WI38 (cell line): ENCODE measurements around the gene THAP6.
"Not testable (repeated sequence)": the region's sequence is repeated elsewhere in the genome, so short reads cannot be mapped to it uniquely, and the experiment has no call there.

ENCODE experiments used
- H3K4me3 ChIP-seq: 2 replicates; pipeline ENCODE4 v1.5.1; 2011; ENCODE audit warnings: low read depth, mild to moderate bottlenecking, control low read depth, low read length
- CTCF ChIP-seq: IDR thresholded peaks from 2 replicates; pipeline ENCODE4 v1.5.1; 2012; ENCODE audit warnings: low read depth, mild to moderate bottlenecking, control low read depth, low read length

THAP6 gene

DNA sequence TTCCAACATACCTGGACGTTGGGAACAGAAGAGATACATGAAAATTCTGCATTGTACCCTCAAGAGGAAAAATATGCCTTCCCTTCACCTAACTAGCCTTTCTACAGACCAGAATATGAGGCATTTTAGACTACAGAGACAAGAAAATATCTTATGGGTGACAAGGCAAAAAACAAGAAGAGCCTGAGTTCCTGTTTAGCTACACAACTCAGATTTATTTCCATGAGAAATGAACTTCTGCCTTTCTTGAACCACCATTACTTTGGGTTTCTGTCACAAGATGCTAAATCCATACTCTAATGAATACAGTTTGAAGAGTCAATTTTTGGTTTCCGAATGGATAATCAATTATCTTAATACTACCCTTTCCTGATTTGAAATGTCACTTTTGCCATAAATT is 18.8 kb upstream of the THAP6 start:
- no peak for TF ChIP-seq CTCF
- H3K4me3 ChIP-seq: no peak overlapping the region

GRCh38 chr4:75496406-75496805 is 17.9 kb upstream of the THAP6 start:
- TF ChIP-seq CTCF: no peak
- no peak overlapping the region for H3K4me3 ChIP-seq

DNA sequence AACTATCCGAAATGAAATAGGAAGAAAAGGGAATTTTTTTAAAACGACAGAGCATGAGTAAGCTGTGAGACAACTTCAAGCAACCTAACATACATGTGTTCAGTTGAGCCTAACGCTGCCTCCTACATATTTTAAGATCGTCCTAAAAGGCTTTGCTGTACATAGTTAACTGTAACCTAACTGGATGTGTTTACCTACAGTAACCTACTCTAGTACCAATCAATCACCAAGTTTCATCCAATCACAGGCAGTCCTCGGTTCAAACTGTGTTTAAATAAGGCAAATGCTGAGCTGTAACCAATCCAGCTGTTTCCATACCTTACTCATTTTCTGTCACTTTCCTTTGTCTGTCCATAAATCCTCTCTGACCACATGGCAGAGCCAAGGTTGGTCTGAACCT is 17.1 kb upstream of the THAP6 start:
- H3K4me3 ChIP-seq: 0 out of 2 replicates have a peak overlapping the region, but pooled peaks have one; percentile 5
- TF ChIP-seq CTCF: no peak

GRCh38 chr4:75498041-75498440 is 16.2 kb upstream of the THAP6 start:
- H3K4me3 ChIP-seq: no peak overlapping the region
- no peak for TF ChIP-seq CTCF

DNA sequence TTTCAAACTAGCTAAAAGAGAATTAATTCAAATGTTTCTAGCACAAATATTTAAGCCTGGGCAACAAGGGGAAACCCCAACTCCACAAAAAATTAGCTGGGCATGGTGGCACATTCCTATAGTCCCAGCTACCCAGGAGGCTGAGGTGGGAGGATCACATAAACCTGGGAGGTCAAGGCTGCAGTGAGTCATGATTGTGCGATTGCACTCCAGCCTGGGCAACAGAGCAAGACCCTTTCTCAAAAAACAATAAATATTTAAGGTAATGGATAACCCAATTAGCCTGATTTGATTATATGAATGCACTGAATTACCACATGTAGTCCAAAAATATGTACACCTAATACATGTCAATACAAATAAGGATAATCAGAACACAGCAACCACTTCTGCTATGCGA is 14.4 kb upstream of the THAP6 start:
- no peak for TF ChIP-seq CTCF
- H3K4me3 ChIP-seq: no peak overlapping the region

DNA sequence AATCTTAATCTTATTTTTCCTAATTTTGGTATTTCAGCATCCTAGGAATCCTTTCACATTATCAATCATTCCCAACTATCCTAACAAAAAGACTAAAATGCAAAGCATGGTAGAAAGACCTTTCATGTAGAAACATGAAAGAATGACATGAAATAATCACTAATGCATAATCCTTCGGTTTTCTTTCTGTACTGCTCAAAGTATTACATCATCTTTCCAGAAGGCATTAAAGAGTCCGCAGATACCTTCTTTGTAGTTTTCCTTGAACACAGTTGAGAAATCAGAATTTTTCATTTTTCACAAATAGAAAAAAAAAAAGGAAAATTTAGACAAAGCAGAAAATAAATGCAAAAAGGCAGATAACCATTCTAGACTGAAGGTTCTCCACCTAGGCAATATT is 11.6 kb upstream of the THAP6 start:
- TF ChIP-seq CTCF: no peak
- H3K4me3 ChIP-seq: no peak overlapping the region

GRCh38 chr4:75505630-75506029 is 8.6 kb upstream of the THAP6 start:
- TF ChIP-seq CTCF: no peak

GRCh38 chr4:75509592-75509991 is 4.7 kb upstream of the THAP6 start:
- not testable (repeated sequence) for H3K4me3 ChIP-seq

More at GRCh38 chr4:75505630-75506029, 8.6 kb upstream of the THAP6 start:
- H3K4me3 ChIP-seq: no peak overlapping the region
